ENCODE data around the gene EDNRA.

Gene EDNRA

GRCh38 chr4:147481577-147482109 is 746 bp downstream of the EDNRA start:
- no peak overlapping the region for H3K4me3 ChIP-seq (ENCODE audit: low read length, poor library complexity, severe bottlenecking)
- no peaks in the 10 kb centered on the region for H3K27me3 ChIP-seq (ENCODE audit: insufficient read depth, low read length, poor library complexity, severe bottlenecking)
- H3F3A ChIP-seq (ENCODE audit: low read depth) = no peaks in the 10 kb centered on the region
- no peaks in the 10 kb centered on the region for H3K9me2 ChIP-seq (replicated peaks; ENCODE audit: low read depth, low read length)
- no peaks in the 10 kb centered on the region for H3K36me3 ChIP-seq (ENCODE audit: insufficient read depth, low read length)
- no peak overlapping the region for H3K4me2 ChIP-seq (ENCODE audit: low read depth, low read length, poor library complexity, severe bottlenecking)
- no peaks in the 10 kb centered on the region for H3K9me3 ChIP-seq (ENCODE audit: insufficient read depth, low read depth, low read length)
- H3K9ac ChIP-seq (ENCODE audit: low read depth, low read length, poor library complexity, severe bottlenecking) = no peak overlapping the region
- H4K20me1 ChIP-seq (ENCODE audit: insufficient read depth, low read length, poor library complexity, severe bottlenecking) = no peaks in the 10 kb centered on the region
- H3K79me2 ChIP-seq (ENCODE audit: insufficient read depth, low read length) = no peaks in the 10 kb centered on the region
- H3K4me1 ChIP-seq (ENCODE audit: insufficient read depth, low read length, poor library complexity, severe bottlenecking) = no peaks in the 10 kb centered on the region
- TF ChIP-seq CTCF (conservative IDR thresholded peaks at IDR 0.05; ENCODE audit: low read length) (no peak), EZH2phosphoT487 (IDR thresholded peaks at IDR 0.05; ENCODE audit: borderline replicate concordance) (no peak)
- H2AFZ ChIP-seq (ENCODE audit: low read length) = no peak overlapping the region

GRCh38 chr4:147482281-147482680 is 1.4 kb downstream of the EDNRA start:
- Histone ChIP-seq H3F3A (ENCODE audit: low read depth) (no peaks in the 10 kb centered on the region), H3K36me3 (ENCODE audit: insufficient read depth, low read length) (no peaks in the 10 kb centered on the region), H3K9me3 (ENCODE audit: insufficient read depth, low read depth, low read length) (no peaks in the 10 kb centered on the region), H2AFZ (ENCODE audit: low read length) (no peak overlapping the region), H3K9ac (ENCODE audit: low read depth, low read length, poor library complexity, severe bottlenecking) (no peak overlapping the region), H4K20me1 (ENCODE audit: insufficient read depth, low read length, poor library complexity, severe bottlenecking) (no peaks in the 10 kb centered on the region), H3K9me2 (replicated peaks; ENCODE audit: low read depth, low read length) (no peaks in the 10 kb centered on the region), H3K79me2 (ENCODE audit: insufficient read depth, low read length) (no peaks in the 10 kb centered on the region), H3K4me1 (ENCODE audit: insufficient read depth, low read length, poor library complexity, severe bottlenecking) (no peaks in the 10 kb centered on the region), H3K4me3 (ENCODE audit: low read length, poor library complexity, severe bottlenecking) (no peak overlapping the region), H3K27me3 (ENCODE audit: insufficient read depth, low read length, poor library complexity, severe bottlenecking) (no peaks in the 10 kb centered on the region), H3K4me2 (ENCODE audit: low read depth, low read length, poor library complexity, severe bottlenecking) (no peak overlapping the region)
- TF ChIP-seq EZH2phosphoT487 (IDR thresholded peaks at IDR 0.05; ENCODE audit: borderline replicate concordance) = no peak
- TF ChIP-seq CTCF (conservative IDR thresholded peaks at IDR 0.05; ENCODE audit: low read length) = no peak

GRCh38 chr4:147485167-147485566 is 4.3 kb downstream of the EDNRA start:
- H4K20me1 ChIP-seq (ENCODE audit: insufficient read depth, low read length, poor library complexity, severe bottlenecking) = no peaks in the 10 kb centered on the region
- H3K9ac ChIP-seq (ENCODE audit: low read depth, low read length, poor library complexity, severe bottlenecking) = no peak overlapping the region
- H3K79me2 ChIP-seq (ENCODE audit: insufficient read depth, low read length) = no peaks in the 10 kb centered on the region
- no peaks in the 10 kb centered on the region for H3K36me3 ChIP-seq (ENCODE audit: insufficient read depth, low read length)
- no peaks in the 10 kb centered on the region for H3F3A ChIP-seq (ENCODE audit: low read depth)
- no peaks in the 10 kb centered on the region for H3K4me1 ChIP-seq (ENCODE audit: insufficient read depth, low read length, poor library complexity, severe bottlenecking)
- H2AFZ ChIP-seq (ENCODE audit: low read length) = no peak overlapping the region
- no peak for TF ChIP-seq EZH2phosphoT487 (IDR thresholded peaks at IDR 0.05; ENCODE audit: borderline replicate concordance)
- TF ChIP-seq CTCF (conservative IDR thresholded peaks at IDR 0.05; ENCODE audit: low read length) = no peak
- no peaks in the 10 kb centered on the region for H3K9me2 ChIP-seq (replicated peaks; ENCODE audit: low read depth, low read length)
- H3K4me2 ChIP-seq (ENCODE audit: low read depth, low read length, poor library complexity, severe bottlenecking) = no peak overlapping the region
- no peaks in the 10 kb centered on the region for H3K27me3 ChIP-seq (ENCODE audit: insufficient read depth, low read length, poor library complexity, severe bottlenecking)
- no peak overlapping the region for H3K4me3 ChIP-seq (ENCODE audit: low read length, poor library complexity, severe bottlenecking)
- no peaks in the 10 kb centered on the region for H3K9me3 ChIP-seq (ENCODE audit: insufficient read depth, low read depth, low read length)

Data from Loucy (cell line).